ENCODE measurements around the gene SAAL1.

GRCh38 chr11:18054511-18055103, 51.3 kb downstream of the SAAL1 start:
- TF ChIP-seq ZFX (IDR thresholded peaks at IDR 0.05) (no peak), EGR1 (IDR thresholded peaks at IDR 0.05; ENCODE audit: low read depth) (no peak), CEBPB (IDR thresholded peaks at IDR 0.05; ENCODE audit: low read depth) (no peak), POLR2A (IDR thresholded peaks at IDR 0.05; ENCODE audit: borderline replicate concordance, extremely low read depth, insufficient read depth, insufficient read length) (no peak), EZH2 (IDR thresholded peaks at IDR 0.05) (no peak)
- TF ChIP-seq, protein P1, sequence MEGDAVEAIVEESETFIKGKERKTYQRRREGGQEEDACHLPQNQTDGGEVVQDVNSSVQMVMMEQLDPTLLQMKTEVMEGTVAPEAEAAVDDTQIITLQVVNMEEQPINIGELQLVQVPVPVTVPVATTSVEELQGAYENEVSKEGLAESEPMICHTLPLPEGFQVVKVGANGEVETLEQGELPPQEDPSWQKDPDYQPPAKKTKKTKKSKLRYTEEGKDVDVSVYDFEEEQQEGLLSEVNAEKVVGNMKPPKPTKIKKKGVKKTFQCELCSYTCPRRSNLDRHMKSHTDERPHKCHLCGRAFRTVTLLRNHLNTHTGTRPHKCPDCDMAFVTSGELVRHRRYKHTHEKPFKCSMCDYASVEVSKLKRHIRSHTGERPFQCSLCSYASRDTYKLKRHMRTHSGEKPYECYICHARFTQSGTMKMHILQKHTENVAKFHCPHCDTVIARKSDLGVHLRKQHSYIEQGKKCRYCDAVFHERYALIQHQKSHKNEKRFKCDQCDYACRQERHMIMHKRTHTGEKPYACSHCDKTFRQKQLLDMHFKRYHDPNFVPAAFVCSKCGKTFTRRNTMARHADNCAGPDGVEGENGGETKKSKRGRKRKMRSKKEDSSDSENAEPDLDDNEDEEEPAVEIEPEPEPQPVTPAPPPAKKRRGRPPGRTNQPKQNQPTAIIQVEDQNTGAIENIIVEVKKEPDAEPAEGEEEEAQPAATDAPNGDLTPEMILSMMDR (IDR thresholded peaks at IDR 0.05 in 2 of 3, conservative IDR thresholded peaks at IDR 0.05 in 1 of 3; ENCODE audit: borderline replicate concordance in 1 of 3, insufficient read depth in 1 of 3, low read depth in 2 of 3, low read length in 2 of 3) = no peak

All from HCT116 (cell line).